ENCODE data around the gene TEP1. TPM values are rescaled to one million over a fixed set of nuclear protein-coding genes. Genes with fewer than 3 reads are reported as not detected.
A peak's percentile ranks its signal among the peaks of the same experiment; 100 is the strongest.

The TEP1 gene
- total and polyA plus RNA-seq, 2 of the 13 experiments (the other 11 are each of a cell fraction or from before 2014, with no cell fraction given), result 11.0 to 12.8 TPM

GRCh38 chr14:20461225-20462141, 48.2 kb upstream of the TEP1 start, which contains the start of gene PIP4P1 (continued):
- TF ChIP-seq ZNF280B (CRISPR knock-in tag; IDR thresholded peaks at IDR 0.05; ENCODE audit: borderline replicate concordance) (peak; percentile 93), MATR3 (CRISPR knock-in tag; IDR thresholded peaks at IDR 0.05) (no peak), RFX3 (CRISPR knock-in tag; IDR thresholded peaks at IDR 0.05) (no peak), ZNF513 (CRISPR knock-in tag; conservative IDR thresholded peaks at IDR 0.05) (no peak), ZNF143 (CRISPR knock-in tag; IDR thresholded peaks at IDR 0.05) (peak; percentile 68), PRDM10 (CRISPR knock-in tag; IDR thresholded peaks at IDR 0.05; ENCODE audit: low read depth) (peak; percentile 88), YEATS2 (CRISPR knock-in tag; IDR thresholded peaks at IDR 0.05; ENCODE audit: borderline replicate concordance) (peak; percentile 98), ZBTB14 (CRISPR knock-in tag; IDR thresholded peaks at IDR 0.05) (no peak), ZNF784 (CRISPR knock-in tag; IDR thresholded peaks at IDR 0.05; ENCODE audit: borderline replicate concordance) (peak; percentile 75), CCAR2 (optimal IDR thresholded peaks at IDR 0.05; ENCODE audit: low read depth, low read length) (no peak), FOXP4 (CRISPR knock-in tag; IDR thresholded peaks at IDR 0.05) (peak; percentile 78), ZNF549 (CRISPR knock-in tag; IDR thresholded peaks at IDR 0.05) (no peak), SMAD3 (CRISPR knock-in tag; IDR thresholded peaks at IDR 0.05) (peak; percentile 98), MYNN (CRISPR knock-in tag; IDR thresholded peaks at IDR 0.05; ENCODE audit: low read depth) (no peak), PPARG (CRISPR knock-in tag; conservative IDR thresholded peaks at IDR 0.05) (peak; percentile 64; the same call in 1 of the 2 replicates)
